Stimulated activated CD4-positive, alpha-beta T cell treated with anti-CD3 and anti-CD28 coated beads, Interleukin-12 subunit alpha, Interleukin-12 subunit beta, amount 100 ng/mL, for 4 hours (primary cell): ENCODE data around the gene TNIK.

ENCODE experiments used
- DNase-seq: peaks from one replicate; pipeline ENCODE4 v3.0.0-alpha.2; 2020

TNIK gene

GRCh38 chr3:171218069-171218468, 242.1 kb downstream of the TNIK start:
- DNase-seq, result no peak

DNA sequence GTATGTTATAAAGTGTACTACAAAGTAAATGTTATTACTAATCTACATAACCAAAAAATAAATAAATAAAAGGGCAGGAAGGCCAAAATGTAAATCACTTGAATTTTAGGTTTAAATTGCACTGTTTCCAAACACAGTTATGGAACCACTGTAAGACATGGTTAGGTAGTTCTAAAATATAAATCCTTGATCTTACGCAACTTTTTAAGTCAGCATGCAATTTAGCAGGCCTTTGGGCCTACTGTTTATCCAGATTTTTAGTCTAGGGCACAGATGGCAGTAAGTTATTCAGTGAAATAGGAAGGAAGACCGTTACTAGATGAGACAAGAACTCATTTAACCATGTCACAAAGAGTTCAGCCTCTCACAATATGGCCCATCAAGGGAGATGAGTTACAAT, 246.3 kb downstream of the TNIK start:
- DNase-seq, result no peak

DNA sequence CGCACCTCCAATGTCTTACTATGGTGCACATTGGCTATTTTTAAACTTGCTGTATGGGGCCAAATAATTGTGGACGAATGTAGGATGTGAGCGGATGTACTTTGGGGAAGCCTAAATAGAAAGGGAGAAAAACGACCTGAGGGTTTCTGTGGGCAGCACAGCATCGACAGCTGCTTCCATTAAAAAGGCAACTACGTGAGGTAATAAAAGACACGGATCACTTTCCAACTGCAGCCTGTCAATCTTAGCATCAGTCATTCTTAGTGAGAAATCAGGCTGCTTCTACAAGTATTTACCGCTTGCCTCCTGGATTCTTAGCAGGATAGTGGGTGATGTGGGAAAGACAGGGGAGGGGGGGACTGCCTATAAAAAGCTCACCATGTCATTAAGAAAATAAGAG, 247.0 kb downstream of the TNIK start:
- no peak for DNase-seq

DNA sequence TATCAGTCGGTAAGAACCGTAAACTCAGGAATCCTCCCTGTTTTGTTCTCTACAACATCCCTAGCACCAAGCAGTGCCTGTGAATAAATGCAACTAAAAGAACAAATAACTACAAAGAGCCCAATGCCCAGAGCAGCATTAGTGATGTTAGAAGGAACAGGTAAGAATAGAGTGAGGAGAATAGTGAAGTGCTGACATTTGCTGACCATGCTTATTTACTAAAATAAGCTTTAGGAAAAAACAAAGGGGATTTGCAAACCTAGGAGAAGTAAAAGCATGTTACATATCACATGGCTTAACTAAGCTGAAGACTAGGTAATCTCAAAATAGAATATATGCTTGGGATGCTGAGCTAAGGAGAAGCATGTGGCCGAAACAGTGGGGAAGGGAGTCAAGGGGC, 247.6 kb downstream of the TNIK start:
- DNase-seq, result no peak

- no peak for DNase-seq
Observed at GRCh38 chr3:171206283-171206682, 253.9 kb downstream of the TNIK start.

- DNase-seq, result no peak
Observed at GRCh38 chr3:171204942-171205341, 255.3 kb downstream of the TNIK start.

- DNase-seq, result no peak
Observed at GRCh38 chr3:171201825-171202224, 258.4 kb downstream of the TNIK start.

- DNase-seq, result no peak
Observed at GRCh38 chr3:171200750-171201088, 259.5 kb downstream of the TNIK start.

DNA sequence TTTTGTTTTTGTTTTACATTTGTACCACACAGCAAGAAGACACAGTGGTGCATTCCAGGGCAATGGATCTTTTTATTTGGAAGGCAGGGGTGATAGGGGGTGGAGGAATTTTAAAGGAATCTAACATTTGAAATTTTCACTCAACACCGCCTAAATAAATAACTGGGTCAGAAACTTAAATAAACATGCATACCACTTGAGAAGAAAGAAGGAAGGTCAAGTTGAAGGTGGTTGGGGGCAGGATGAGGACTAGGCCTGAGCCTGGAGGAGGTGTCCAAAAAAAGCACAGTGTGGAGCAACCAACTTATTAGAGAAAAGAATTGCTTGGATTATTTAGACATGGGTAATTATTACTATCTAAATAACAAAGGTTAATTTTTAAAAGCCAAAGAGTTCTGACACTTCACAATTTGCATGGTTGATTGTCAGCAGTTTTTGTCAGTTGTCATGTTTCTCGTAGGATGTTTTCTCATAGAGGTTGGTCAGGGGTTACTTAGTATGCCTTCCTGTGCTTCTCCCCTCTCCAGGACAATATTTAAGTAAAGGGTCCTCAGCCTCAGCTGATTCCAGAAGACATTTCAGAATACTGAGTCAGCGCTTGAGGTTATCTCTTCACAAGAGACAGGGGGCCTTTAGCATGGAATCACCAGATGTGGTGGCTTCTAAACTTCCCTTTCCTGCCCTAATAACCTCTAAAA, 260.0 kb downstream of the TNIK start:
- no peak for DNase-seq

DNA sequence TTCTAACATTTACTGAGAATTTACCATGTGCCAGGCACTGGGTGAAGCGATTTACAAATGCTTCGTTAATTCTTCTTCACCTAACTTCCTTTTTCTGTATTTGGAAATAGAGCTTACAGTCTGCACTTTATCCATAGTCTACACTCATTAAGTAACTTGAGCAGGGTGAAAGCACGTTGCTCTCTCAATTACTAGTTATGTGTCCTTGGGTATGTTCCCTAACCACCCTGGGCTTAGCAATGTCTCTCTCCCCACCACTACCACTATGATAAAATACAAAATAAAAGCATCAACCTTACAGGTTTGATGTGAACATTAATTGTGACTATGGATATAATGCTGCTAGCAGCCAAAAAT, 260.8 kb downstream of the TNIK start:
- DNase-seq, result no peak

- no peak for DNase-seq
Observed at GRCh38 chr3:171198781-171199472, 261.3 kb downstream of the TNIK start.

GRCh38 chr3:171195686-171196085, 264.5 kb downstream of the TNIK start:
- no peak for DNase-seq

- no peak for DNase-seq
Observed at GRCh38 chr3:171194965-171195364, 265.2 kb downstream of the TNIK start.

DNA sequence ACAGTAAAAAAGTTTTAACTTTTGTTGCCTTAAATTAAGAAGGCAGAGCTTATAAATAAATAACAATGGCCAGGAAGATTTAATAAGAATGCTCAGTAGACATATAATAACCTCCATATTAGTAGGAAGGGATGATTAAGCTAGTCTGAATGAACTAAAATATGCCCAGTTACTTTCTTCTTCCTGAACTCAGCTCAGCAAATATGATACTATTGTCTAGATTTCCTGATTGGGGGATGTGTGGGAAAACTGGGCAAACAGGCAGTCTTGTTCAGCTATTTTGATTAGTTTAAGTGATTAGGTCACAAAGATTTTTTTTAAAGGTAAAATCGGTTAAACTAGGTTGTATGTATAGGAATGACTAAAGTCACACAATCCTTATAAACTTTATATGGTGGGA, 266.5 kb downstream of the TNIK start:
- no peak for DNase-seq

- DNase-seq, result no peak
Observed at GRCh38 chr3:171192176-171192854, 267.9 kb downstream of the TNIK start.

DNA sequence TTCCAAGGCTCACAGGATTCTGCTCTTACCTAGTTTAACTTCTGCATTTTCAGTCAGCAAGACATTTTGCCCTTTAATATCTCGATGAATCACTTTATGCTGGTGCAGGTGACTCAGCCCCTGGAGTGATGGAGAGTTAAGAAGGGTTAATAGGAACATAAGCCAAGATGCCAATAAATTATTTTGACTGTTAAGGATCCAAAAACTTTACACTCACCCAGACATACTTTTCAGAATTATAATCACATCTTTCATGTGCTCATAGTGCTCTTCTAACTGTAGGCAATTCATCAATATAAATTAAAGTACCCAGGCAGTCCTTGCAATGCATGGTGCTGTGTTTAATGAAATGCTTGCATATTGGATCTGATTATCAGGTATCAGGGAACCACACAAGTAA, 269.5 kb downstream of the TNIK start:
- no peak for DNase-seq

DNA sequence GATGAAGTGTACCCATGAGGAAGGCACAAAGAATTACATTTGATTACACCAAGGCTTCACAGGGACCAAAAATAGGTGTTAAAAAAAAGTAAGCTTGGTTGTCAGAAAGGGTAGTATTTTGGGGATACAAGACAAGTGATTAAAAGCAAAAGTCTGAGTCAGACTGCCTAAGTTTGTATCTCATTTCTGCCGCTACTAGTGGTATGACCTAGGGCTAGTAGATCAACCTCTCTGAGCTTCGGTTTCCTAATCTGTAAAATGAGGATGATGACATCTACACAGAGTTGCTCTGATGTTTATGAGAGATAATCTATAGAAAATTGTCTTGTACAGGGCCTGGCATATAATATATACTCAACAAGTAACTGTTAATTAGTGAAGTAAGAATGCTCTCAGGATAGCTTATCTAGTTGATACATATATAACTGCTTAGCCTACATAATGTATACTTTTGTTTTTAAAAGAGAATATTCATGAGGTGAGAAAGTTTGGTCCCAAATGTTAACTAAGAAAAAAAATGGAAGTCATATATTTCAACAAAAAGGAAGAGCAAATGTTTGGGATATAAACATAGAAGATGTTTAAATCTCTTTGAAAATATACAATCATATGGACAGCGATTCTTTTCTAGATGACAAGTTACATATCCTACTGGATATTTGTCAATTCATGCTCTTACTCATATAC, 270.7 kb downstream of the TNIK start:
- DNase-seq, result no peak

- no peak for DNase-seq
Observed at GRCh38 chr3:171187706-171188290, 272.4 kb downstream of the TNIK start.

DNA sequence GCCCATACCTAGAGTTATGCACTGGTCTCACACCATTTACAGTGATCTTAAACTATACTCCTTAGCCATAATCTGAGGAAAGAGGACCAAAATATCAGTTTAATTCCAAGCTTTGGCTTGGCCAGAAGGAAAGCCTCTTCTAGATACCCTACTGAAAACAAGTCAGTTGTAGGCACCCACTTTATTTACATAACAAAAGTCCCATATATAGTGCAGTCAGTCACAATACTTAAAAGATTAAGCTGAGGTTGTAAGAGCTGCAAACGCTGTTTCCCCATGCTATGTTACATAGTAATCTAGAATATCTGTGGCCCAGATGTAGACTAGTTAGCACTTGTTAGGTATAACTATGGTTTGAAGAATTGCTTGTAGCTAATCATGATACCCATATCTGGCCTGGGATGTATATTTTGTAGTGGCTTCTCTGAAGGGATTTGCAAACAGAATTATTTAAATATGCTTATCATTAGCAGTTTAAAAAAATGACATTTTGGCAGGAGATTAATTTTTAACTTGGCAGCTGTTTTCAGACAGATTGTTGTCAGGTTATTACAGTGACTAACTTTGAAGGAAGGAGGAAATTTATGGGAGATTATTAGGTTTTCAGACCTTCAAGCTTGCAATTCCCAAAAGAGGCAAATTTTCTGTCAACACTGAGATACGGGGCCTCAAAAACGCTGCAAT, 273.2 kb downstream of the TNIK start:
- DNase-seq, result no peak

- DNase-seq, result no peak
Observed at GRCh38 chr3:171186383-171186782, 273.8 kb downstream of the TNIK start.

DNA sequence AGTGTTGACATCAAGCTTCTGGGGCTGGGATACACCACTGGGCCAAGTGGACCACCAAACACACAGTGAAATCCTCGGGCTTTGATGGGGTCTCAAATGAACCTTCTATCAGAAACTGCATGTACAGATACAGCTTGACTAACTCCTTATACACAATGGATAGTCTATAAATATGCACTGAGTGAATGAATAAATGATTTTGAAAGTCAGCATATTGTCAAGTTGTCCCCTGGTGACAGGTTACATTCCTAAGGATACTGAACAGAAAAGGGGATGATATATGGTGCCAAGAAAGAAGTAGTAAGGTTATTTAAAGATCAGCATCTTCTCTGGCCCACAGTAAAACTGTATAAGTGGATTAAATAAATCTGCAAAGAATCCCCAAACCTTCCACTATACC, 274.2 kb downstream of the TNIK start:
- DNase-seq, result no peak

DNA sequence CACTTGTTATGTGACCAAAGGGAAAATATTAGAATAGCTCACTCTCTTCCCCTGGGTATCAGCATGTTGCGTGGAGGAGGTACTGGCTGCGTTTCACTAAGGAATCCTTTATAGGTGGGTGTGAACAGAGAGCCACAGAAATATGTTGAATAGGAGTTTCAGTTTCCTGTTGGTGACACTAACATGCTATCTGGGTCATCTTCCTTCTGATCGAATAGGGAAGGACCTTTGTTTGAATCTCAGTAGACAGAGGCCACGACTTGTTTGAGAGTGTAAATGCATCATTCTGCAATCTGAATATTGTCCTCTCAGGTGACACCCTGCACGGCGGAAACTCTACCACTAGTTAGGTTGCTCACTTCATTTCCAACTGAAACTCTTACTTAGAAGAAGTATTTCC, 275.8 kb downstream of the TNIK start:
- DNase-seq, result no peak

DNA sequence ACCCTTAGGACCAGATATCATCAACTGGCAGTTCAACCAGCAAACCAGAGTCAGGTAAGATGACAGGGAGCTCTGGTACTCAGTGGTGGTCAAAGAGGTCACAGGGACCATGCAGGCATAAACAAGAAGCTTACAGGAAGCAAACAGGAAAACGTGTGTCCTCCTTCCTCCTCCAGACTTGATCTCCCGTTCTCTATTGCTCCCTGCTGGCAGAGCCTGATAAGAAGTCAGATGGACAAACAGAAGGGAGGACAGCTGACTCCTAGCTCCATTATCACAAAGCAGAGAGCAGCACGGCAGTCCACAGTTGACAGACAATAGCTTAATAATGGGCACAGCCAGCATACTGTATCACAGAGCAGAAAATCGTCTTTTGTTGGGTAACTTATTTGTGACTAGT, 277.2 kb downstream of the TNIK start:
- no peak for DNase-seq
